ENCODE data around the gene ATRN. TPM values are rescaled to one million over a fixed set of nuclear protein-coding genes. Genes with fewer than 3 reads are reported as not detected.

Gene ATRN
- total and polyA plus RNA-seq, 2 experiments from 2014 or later, result 2.2 to 18.3 TPM

GRCh38 chr20:3586093-3586492 lies 115.3 kb downstream of the ATRN start:
- Mint-ChIP-seq H3K4me1 (no peaks in the 10 kb centered on the region), H3K36me3 (ENCODE audit: low read depth) (peaks cover 26% of the 10 kb centered on the region; the same call in 2 of the 3 replicates), H3K9me3 (no peaks in the 10 kb centered on the region; the same call in 2 of the 3 replicates), H3K27me3 (ENCODE audit: insufficient read depth, low read depth, poor library complexity) (peaks cover 4% of the 10 kb centered on the region), H3K4me3 (no peak overlapping the region), H3K27ac (no peak overlapping the region)
- H3K36me3 ChIP-seq (ENCODE audit: insufficient read depth), result no peaks in the 10 kb centered on the region
- H3F3A ChIP-seq (replicated peaks; ENCODE audit: low read depth), result no peaks in the 10 kb centered on the region
- H3K27me3 ChIP-seq (ENCODE audit: insufficient read depth), result no peaks in the 10 kb centered on the region
- no peak for ATAC-seq
- no peaks in the 10 kb centered on the region for H3K9me2 ChIP-seq (ENCODE audit: insufficient read depth)
- H3K79me2 ChIP-seq (replicated peaks; ENCODE audit: insufficient read depth), result no peaks in the 10 kb centered on the region
- H3K27ac ChIP-seq (ENCODE audit: low read depth), result no peak overlapping the region
- no peak for DNase-seq (ENCODE audit: low spot score)
- H2AFZ ChIP-seq, result no peak overlapping the region
- no peaks in the 10 kb centered on the region for H4K20me1 ChIP-seq (replicated peaks; ENCODE audit: insufficient read depth)
- no peak overlapping the region for H3K4me2 ChIP-seq
- TF ChIP-seq EZH2 (IDR thresholded peaks at IDR 0.05; ENCODE audit: low read depth, unreplicated experiment) (no peak), ZNF462 (CRISPR knock-in tag; IDR thresholded peaks at IDR 0.05) (no peak), ZNF331 (CRISPR knock-in tag; IDR thresholded peaks at IDR 0.05; ENCODE audit: low read depth) (no peak), ZNF114 (CRISPR knock-in tag; IDR thresholded peaks at IDR 0.05) (no peak), REST (IDR thresholded peaks at IDR 0.05; ENCODE audit: unreplicated experiment) (no peak), CTCF (conservative IDR thresholded peaks at IDR 0.05; ENCODE audit: low read depth in 2 of 2) (no peak), STAT1 (IDR thresholded peaks at IDR 0.05; ENCODE audit: unreplicated experiment) (no peak), CREB1 (CRISPR knock-in tag; IDR thresholded peaks at IDR 0.05; ENCODE audit: low read depth) (no peak)
- H3K4me1 ChIP-seq (ENCODE audit: insufficient read depth), result no peaks in the 10 kb centered on the region
- H3K4me3 ChIP-seq, result no peak overlapping the region
